Activated T-helper 1 cell treated with anti-CD3 and anti-CD28 coated beads, Interleukin-12 subunit alpha, Interleukin-12 subunit beta, Interleukin-2, Interleukin-4 antibody, amounts not matched to agents 30 ng/mL and 10 ng/mL and 1 ng/mL, durations not matched to agents 14 hours and 24 hours and 36 hours (primary cell): ENCODE data around the gene PROM1. TPM values are rescaled to one million over a fixed set of nuclear protein-coding genes. Genes with fewer than 3 reads are reported as not detected.

ENCODE experiments used
- DNase-seq: peaks from one replicate; pipeline ENCODE4 v3.0.0; 2021; ENCODE audit warnings: low spot score
- H3K27ac Mint-ChIP-seq: one replicate; pipeline ENCODE4 v1.8.0; 2021; ENCODE audit warnings: mild to moderate bottlenecking, mixed read lengths
- H3K27me3 Mint-ChIP-seq: one replicate; pipeline ENCODE4 v1.8.0; 2022; ENCODE audit warnings: mild to moderate bottlenecking, moderate library complexity, mixed read lengths; ENCODE audit not compliant: insufficient read depth
- H3K36me3 Mint-ChIP-seq: one replicate; pipeline ENCODE4 v1.8.0; 2021; ENCODE audit warnings: low read depth, mixed read lengths
- H3K4me1 Mint-ChIP-seq: one replicate; pipeline ENCODE4 v1.8.0; 2021; ENCODE audit warnings: low read depth, mixed read lengths
- H3K4me3 Mint-ChIP-seq: one replicate; pipeline ENCODE4 v1.8.0; 2021; ENCODE audit warnings: mild to moderate bottlenecking, moderate library complexity, mixed read lengths
- H3K9me3 Mint-ChIP-seq: one replicate; pipeline ENCODE4 v1.8.0; 2021; ENCODE audit warnings: mixed read lengths
- intact Hi-C: fragments of 100-400 bp; cut with micrococcal nuclease; formaldehyde crosslinking; loops from one replicate; pipeline ENCODE4 v1.15.1; 2024
- total RNA-seq: library from RNA; stranded (reverse); gene quantifications from 2 replicates; pipeline ENCODE4 v1.2.3, GENCODE V29; 2022

PROM1 gene
- total RNA-seq, 1 donor from 2014 or later = not detected

DNA sequence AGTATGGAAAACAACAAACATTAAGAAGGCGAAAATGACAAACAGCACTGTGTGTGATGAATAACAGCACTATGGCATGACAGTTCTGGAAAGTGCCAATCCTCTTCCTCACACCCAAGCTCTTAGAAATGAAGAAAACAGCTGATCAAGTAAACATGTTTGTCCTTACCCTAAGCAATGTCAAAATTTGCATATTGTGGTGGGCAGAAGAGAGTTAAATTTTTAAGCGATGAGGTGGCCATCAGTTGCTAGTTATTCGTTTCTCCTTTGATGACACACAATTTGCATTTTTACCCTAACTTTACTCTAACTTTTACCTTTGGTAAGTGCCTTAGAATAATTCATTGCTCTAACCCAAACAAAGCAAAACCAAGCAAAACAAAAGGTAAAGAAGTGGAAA lies 8.8 kb downstream of the PROM1 start:
- no peaks in the 10 kb centered on the region for H3K36me3 Mint-ChIP-seq
- H3K27me3 Mint-ChIP-seq = peaks cover 40% of the 10 kb centered on the region
- no peaks in the 10 kb centered on the region for H3K9me3 Mint-ChIP-seq
- DNase-seq = no peak
- intact Hi-C loops = no loop called here
- H3K4me3 Mint-ChIP-seq = no peak overlapping the region
- no peak overlapping the region for H3K27ac Mint-ChIP-seq
- peaks cover 10% of the 10 kb centered on the region for H3K4me1 Mint-ChIP-seq

GRCh38 chr4:16072168-16072567 lies 11.7 kb downstream of the PROM1 start:
- H3K4me3 Mint-ChIP-seq = no peak overlapping the region
- intact Hi-C loops = no loop called here
- H3K36me3 Mint-ChIP-seq = no peaks in the 10 kb centered on the region
- H3K27ac Mint-ChIP-seq = no peak overlapping the region
- no peak for DNase-seq
- H3K4me1 Mint-ChIP-seq = no peaks in the 10 kb centered on the region
- no peaks in the 10 kb centered on the region for H3K9me3 Mint-ChIP-seq
- peaks cover 30% of the 10 kb centered on the region for H3K27me3 Mint-ChIP-seq

GRCh38 chr4:16070203-16070602 lies 13.6 kb downstream of the PROM1 start:
- Mint-ChIP-seq H3K4me3 (no peak overlapping the region), H3K9me3 (no peaks in the 10 kb centered on the region), H3K27ac (no peak overlapping the region), H3K27me3 (peaks cover 26% of the 10 kb centered on the region), H3K4me1 (no peaks in the 10 kb centered on the region), H3K36me3 (no peaks in the 10 kb centered on the region)
- no peak for DNase-seq
- intact Hi-C loops = no loop called here

DNA sequence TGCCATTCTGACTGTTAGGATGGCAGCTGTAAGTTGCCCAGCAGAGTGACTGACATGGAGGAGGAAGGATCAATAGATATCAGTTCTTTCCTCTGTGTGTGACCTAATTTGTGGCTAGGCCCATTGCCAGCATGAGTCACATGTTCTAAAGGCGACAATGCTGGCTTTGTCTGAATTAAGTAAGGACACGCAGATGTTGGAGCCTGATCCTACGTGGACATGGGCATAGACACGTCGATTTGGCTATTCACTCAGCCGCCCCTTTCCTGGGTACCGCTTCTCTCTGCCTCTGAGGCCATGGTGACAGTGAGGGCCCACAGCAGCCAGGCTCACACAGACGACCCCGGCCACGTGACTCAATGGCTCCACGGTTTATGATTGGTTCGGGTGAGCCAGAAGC lies 16.3 kb downstream of the PROM1 start:
- no peak for DNase-seq
- H3K27me3 Mint-ChIP-seq = peaks cover 14% of the 10 kb centered on the region

GRCh38 chr4:16066586-16067128 lies 17.2 kb downstream of the PROM1 start:
- intact Hi-C loops = no loop called here
- Mint-ChIP-seq H3K9me3 (peaks cover 6% of the 10 kb centered on the region), H3K4me1 (no peaks in the 10 kb centered on the region), H3K27ac (no peak overlapping the region), H3K36me3 (no peaks in the 10 kb centered on the region), H3K27me3 (peaks cover 9% of the 10 kb centered on the region), H3K4me3 (no peak overlapping the region)
- DNase-seq = no peak

More for the DNA sequence above, 16.3 kb downstream of the PROM1 start:
- intact Hi-C loops = no loop called here
- H3K4me1 Mint-ChIP-seq = no peaks in the 10 kb centered on the region
- no peaks in the 10 kb centered on the region for H3K36me3 Mint-ChIP-seq
- no peak overlapping the region for H3K4me3 Mint-ChIP-seq
- no peak overlapping the region for H3K27ac Mint-ChIP-seq
- H3K9me3 Mint-ChIP-seq = peaks cover 6% of the 10 kb centered on the region

DNA sequence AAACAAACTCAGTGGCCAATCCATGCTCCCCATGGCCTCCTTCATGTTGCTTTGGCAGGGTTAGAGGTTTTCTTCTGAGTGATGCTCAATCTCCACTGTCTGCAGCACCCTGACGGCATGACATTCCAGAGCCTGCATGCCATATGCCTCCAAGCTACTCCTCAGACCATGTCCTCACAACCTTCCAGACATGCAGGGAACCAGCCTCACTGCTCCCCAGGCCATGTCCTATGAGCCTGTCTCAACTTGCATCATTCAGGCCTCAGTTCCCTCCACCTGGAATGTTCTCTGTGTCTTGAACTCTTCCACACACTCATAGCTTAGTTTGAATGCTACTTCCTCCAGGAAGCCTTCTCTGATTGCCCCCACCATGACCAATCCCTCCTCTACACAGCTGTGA lies 18.8 kb downstream of the PROM1 start:
- Mint-ChIP-seq H3K36me3 (no peaks in the 10 kb centered on the region), H3K4me3 (no peak overlapping the region), H3K27ac (no peak overlapping the region), H3K4me1 (no peaks in the 10 kb centered on the region), H3K27me3 (no peaks in the 10 kb centered on the region), H3K9me3 (peaks cover 6% of the 10 kb centered on the region)
- no peak for DNase-seq
- intact Hi-C loops = no loop called here

GRCh38 chr4:16062601-16063000 lies 21.2 kb downstream of the PROM1 start:
- H3K27me3 Mint-ChIP-seq = no peaks in the 10 kb centered on the region
- H3K4me1 Mint-ChIP-seq = no peaks in the 10 kb centered on the region
- DNase-seq = no peak
- H3K36me3 Mint-ChIP-seq = no peaks in the 10 kb centered on the region
- no peak overlapping the region for H3K27ac Mint-ChIP-seq
- H3K9me3 Mint-ChIP-seq = peaks cover 6% of the 10 kb centered on the region
- intact Hi-C loops = no loop called here
- no peak overlapping the region for H3K4me3 Mint-ChIP-seq

DNA sequence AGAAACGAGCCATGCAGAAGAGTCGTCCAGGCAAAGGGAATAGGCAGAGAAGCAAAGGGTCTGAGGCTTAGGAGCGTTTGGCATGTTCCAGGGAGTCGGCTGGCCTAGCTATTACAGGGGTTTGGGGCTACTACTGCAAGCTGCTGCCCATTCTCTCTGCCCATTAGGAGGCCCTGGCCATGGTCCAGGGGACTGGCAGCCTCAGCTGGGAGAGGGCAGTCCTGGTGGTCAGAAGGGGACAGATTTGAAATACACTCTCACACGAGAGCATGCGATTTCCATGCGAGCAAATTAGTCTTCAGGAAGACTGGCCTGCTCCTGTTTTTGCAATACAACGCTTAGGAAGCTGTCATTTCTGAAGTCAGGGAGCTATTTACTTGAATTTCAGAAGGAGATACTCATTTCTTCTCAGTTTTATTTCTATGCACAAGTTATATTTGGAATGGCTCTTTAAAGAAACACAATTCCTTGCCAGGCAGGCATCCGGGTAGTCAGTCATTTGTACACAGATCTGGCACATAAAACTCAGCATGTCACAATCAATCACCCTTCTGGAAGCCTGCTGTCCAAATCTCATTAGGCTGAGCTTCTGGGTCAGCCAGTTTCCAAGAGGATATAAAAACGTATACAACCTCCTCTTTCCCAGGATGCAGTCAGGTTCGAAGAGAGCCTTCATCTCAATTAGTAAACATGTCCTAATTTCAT lies 27.0 kb downstream of the PROM1 start:
- Mint-ChIP-seq H3K4me1 (no peaks in the 10 kb centered on the region), H3K27me3 (peaks cover 34% of the 10 kb centered on the region), H3K36me3 (peaks cover 1% of the 10 kb centered on the region), H3K27ac (no peak overlapping the region), H3K9me3 (no peaks in the 10 kb centered on the region), H3K4me3 (no peak overlapping the region)
- intact Hi-C loops = no loop called here
- no peak for DNase-seq

- no peaks in the 10 kb centered on the region for H3K9me3 Mint-ChIP-seq
- peaks cover 1% of the 10 kb centered on the region for H3K36me3 Mint-ChIP-seq
- intact Hi-C loops = no loop called here
- H3K27me3 Mint-ChIP-seq = peaks cover 35% of the 10 kb centered on the region
- no peaks in the 10 kb centered on the region for H3K4me1 Mint-ChIP-seq
- no peak overlapping the region for H3K4me3 Mint-ChIP-seq
- H3K27ac Mint-ChIP-seq = no peak overlapping the region
- no peak for DNase-seq
Measured at GRCh38 chr4:16055873-16056272, 27.9 kb downstream of the PROM1 start.

DNA sequence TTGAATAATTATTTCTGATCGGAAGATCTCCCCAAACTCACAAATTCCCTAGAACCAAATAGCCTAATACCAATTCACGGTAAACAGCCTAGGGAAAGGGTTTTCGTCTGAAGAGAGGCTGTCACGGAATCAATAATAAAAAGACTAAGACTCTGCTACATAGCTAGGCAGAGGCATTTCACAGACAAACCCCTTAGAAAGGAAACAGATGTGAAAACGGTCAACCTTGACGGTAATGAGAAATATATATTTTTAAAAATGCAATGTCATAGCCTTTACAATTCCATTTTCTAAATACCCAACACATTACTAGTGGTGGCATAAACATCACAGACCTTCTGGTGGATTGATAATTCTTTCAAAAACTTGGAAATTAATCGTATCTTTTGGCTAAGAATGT lies 28.4 kb downstream of the PROM1 start:
- Mint-ChIP-seq H3K27ac (no peak overlapping the region), H3K4me3 (no peak overlapping the region), H3K36me3 (peaks cover 1% of the 10 kb centered on the region), H3K27me3 (peaks cover 35% of the 10 kb centered on the region), H3K9me3 (no peaks in the 10 kb centered on the region), H3K4me1 (no peaks in the 10 kb centered on the region)
- intact Hi-C loops = no loop called here
- DNase-seq = no peak

DNA sequence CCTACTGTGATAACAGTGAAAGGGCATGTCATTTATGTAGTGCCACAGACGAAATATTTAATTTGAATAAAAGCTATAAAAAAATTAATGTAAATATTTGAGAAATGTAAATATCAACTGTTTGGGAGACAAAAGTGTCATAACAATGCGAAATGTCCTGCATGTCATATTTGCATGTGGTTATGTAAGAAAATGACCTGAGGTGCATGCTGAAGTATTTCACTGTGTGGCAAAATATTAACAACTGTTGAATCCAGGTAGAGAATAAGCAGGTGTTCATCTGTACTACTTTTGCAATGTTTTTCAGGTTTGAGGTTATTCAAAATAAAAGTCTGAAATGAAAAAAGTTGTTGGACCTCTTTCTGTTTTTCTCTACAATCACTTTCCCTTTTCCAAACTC lies 30.9 kb downstream of the PROM1 start:
- H3K27me3 Mint-ChIP-seq = peaks cover 37% of the 10 kb centered on the region
- no peaks in the 10 kb centered on the region for H3K4me1 Mint-ChIP-seq
- no peaks in the 10 kb centered on the region for H3K9me3 Mint-ChIP-seq
- H3K4me3 Mint-ChIP-seq = no peak overlapping the region
- H3K27ac Mint-ChIP-seq = no peak overlapping the region
- H3K36me3 Mint-ChIP-seq = peaks cover 1% of the 10 kb centered on the region
- DNase-seq = no peak
- intact Hi-C loops = no loop called here

- Mint-ChIP-seq H3K27me3 (peaks cover 31% of the 10 kb centered on the region), H3K36me3 (peaks cover 1% of the 10 kb centered on the region), H3K27ac (no peak overlapping the region), H3K9me3 (no peaks in the 10 kb centered on the region), H3K4me3 (no peak overlapping the region), H3K4me1 (no peaks in the 10 kb centered on the region)
- no peak for DNase-seq
- intact Hi-C loops = no loop called here
Measured at GRCh38 chr4:16051980-16052379, 31.8 kb downstream of the PROM1 start.

- Mint-ChIP-seq H3K27ac (no peak overlapping the region), H3K9me3 (no peaks in the 10 kb centered on the region), H3K27me3 (peaks cover 23% of the 10 kb centered on the region), H3K36me3 (peaks cover 1% of the 10 kb centered on the region), H3K4me1 (no peaks in the 10 kb centered on the region), H3K4me3 (no peak overlapping the region)
- intact Hi-C loops = no loop called here
- no peak for DNase-seq
Measured at GRCh38 chr4:16051132-16051531, 32.7 kb downstream of the PROM1 start.

- no peak overlapping the region for H3K4me3 Mint-ChIP-seq
- peaks cover 1% of the 10 kb centered on the region for H3K36me3 Mint-ChIP-seq
- intact Hi-C loops = no loop called here
- H3K27me3 Mint-ChIP-seq = peaks cover 21% of the 10 kb centered on the region
- no peaks in the 10 kb centered on the region for H3K4me1 Mint-ChIP-seq
- no peaks in the 10 kb centered on the region for H3K9me3 Mint-ChIP-seq
- H3K27ac Mint-ChIP-seq = no peak overlapping the region
- no peak for DNase-seq
Measured at GRCh38 chr4:16050669-16051068, 33.2 kb downstream of the PROM1 start.
